ENCODE results near the gene FYN.

Gene FYN

GRCh38 chr6:111813677-111814310, 59.5 kb downstream of the FYN start:
- Histone ChIP-seq H3K4me2 (ENCODE audit: low read length) (no peak overlapping the region), H3K36me3 (ENCODE audit: control insufficient read depth, low read length) (no peaks in the 10 kb centered on the region), H3K79me2 (ENCODE audit: control insufficient read depth, low read length) (no peaks in the 10 kb centered on the region), H3K4me1 (ENCODE audit: control insufficient read depth, low read length) (no peaks in the 10 kb centered on the region), H3K27me3 (ENCODE audit: control insufficient read depth, low read length) (no peaks in the 10 kb centered on the region), H3K27ac (ENCODE audit: low read depth, low read length) (no peak overlapping the region), H3K4me3 (ENCODE audit: low read length) (no peak overlapping the region), H3F3A (ENCODE audit: control insufficient read depth, insufficient read depth) (no peaks in the 10 kb centered on the region), H3K9me2 (replicated peaks; ENCODE audit: control insufficient read depth, low read length) (no peaks in the 10 kb centered on the region), H3K9me3 (ENCODE audit: control insufficient read depth, insufficient read depth, low read length) (no peaks in the 10 kb centered on the region), H4K20me1 (ENCODE audit: control insufficient read depth, insufficient read depth, low read depth, low read length) (no peaks in the 10 kb centered on the region)
- TF ChIP-seq, protein P1, sequence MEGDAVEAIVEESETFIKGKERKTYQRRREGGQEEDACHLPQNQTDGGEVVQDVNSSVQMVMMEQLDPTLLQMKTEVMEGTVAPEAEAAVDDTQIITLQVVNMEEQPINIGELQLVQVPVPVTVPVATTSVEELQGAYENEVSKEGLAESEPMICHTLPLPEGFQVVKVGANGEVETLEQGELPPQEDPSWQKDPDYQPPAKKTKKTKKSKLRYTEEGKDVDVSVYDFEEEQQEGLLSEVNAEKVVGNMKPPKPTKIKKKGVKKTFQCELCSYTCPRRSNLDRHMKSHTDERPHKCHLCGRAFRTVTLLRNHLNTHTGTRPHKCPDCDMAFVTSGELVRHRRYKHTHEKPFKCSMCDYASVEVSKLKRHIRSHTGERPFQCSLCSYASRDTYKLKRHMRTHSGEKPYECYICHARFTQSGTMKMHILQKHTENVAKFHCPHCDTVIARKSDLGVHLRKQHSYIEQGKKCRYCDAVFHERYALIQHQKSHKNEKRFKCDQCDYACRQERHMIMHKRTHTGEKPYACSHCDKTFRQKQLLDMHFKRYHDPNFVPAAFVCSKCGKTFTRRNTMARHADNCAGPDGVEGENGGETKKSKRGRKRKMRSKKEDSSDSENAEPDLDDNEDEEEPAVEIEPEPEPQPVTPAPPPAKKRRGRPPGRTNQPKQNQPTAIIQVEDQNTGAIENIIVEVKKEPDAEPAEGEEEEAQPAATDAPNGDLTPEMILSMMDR (IDR thresholded peaks at IDR 0.05; ENCODE audit: low read depth, low read length, poor library complexity, severe bottlenecking) = no peak
- no peak for TF ChIP-seq EZH2phosphoT487 (IDR thresholded peaks at IDR 0.05; ENCODE audit: borderline replicate concordance, low read length)

GRCh38 chr6:111813237-111813636, 60.0 kb downstream of the FYN start:
- Histone ChIP-seq H3K9me2 (replicated peaks; ENCODE audit: control insufficient read depth, low read length) (no peaks in the 10 kb centered on the region), H3K36me3 (ENCODE audit: control insufficient read depth, low read length) (no peaks in the 10 kb centered on the region), H4K20me1 (ENCODE audit: control insufficient read depth, insufficient read depth, low read depth, low read length) (no peaks in the 10 kb centered on the region), H3K9me3 (ENCODE audit: control insufficient read depth, insufficient read depth, low read length) (no peaks in the 10 kb centered on the region), H3K4me2 (ENCODE audit: low read length) (no peak overlapping the region), H3K79me2 (ENCODE audit: control insufficient read depth, low read length) (no peaks in the 10 kb centered on the region), H3F3A (ENCODE audit: control insufficient read depth, insufficient read depth) (no peaks in the 10 kb centered on the region), H3K4me3 (ENCODE audit: low read length) (no peak overlapping the region), H3K4me1 (ENCODE audit: control insufficient read depth, low read length) (no peaks in the 10 kb centered on the region), H3K27me3 (ENCODE audit: control insufficient read depth, low read length) (no peaks in the 10 kb centered on the region), H3K27ac (ENCODE audit: low read depth, low read length) (no peak overlapping the region)
- TF ChIP-seq, protein P1 (IDR thresholded peaks at IDR 0.05; ENCODE audit: low read depth, low read length, poor library complexity, severe bottlenecking) = no peak
- TF ChIP-seq EZH2phosphoT487 (IDR thresholded peaks at IDR 0.05; ENCODE audit: borderline replicate concordance, low read length) = no peak

- Histone ChIP-seq H3K4me3 (ENCODE audit: low read length) (no peak overlapping the region), H3K4me2 (ENCODE audit: low read length) (no peak overlapping the region), H3K27me3 (ENCODE audit: control insufficient read depth, low read length) (no peaks in the 10 kb centered on the region), H4K20me1 (ENCODE audit: control insufficient read depth, insufficient read depth, low read depth, low read length) (no peaks in the 10 kb centered on the region), H3K79me2 (ENCODE audit: control insufficient read depth, low read length) (no peaks in the 10 kb centered on the region), H3F3A (ENCODE audit: control insufficient read depth, insufficient read depth) (no peaks in the 10 kb centered on the region), H3K36me3 (ENCODE audit: control insufficient read depth, low read length) (no peaks in the 10 kb centered on the region), H3K9me2 (replicated peaks; ENCODE audit: control insufficient read depth, low read length) (no peaks in the 10 kb centered on the region), H3K4me1 (ENCODE audit: control insufficient read depth, low read length) (no peaks in the 10 kb centered on the region), H3K27ac (ENCODE audit: low read depth, low read length) (no peak overlapping the region), H3K9me3 (ENCODE audit: control insufficient read depth, insufficient read depth, low read length) (no peaks in the 10 kb centered on the region)
- TF ChIP-seq, protein P1 (IDR thresholded peaks at IDR 0.05; ENCODE audit: low read depth, low read length, poor library complexity, severe bottlenecking) = no peak
- TF ChIP-seq EZH2phosphoT487 (IDR thresholded peaks at IDR 0.05; ENCODE audit: borderline replicate concordance, low read length) = no peak
These were observed 60.9 kb downstream of the FYN start for GRCh38 chr6:111812060-111813038.

All from DOHH2 (cell line).